SK-N-SH treated with all-trans-retinoic acid at 6 μM for 48 hours (cell line): ENCODE measurements around the gene DOK6.
A peak's percentile ranks its signal among the peaks of the same experiment; 100 is the strongest.

Source experiments
- ATAC-seq: fragments of 200-7000 bp; cut with Tn5 transposase; 3 replicates; pipeline ENCODE4 v1.9.1; 2020; ENCODE audit warnings: mild to moderate bottlenecking, moderate library complexity
- ARNTL ChIP-seq: fragments of 450-650 bp; formaldehyde crosslinking; IDR thresholded peaks from 2 replicates; pipeline ENCODE4 v1.5.0; 2020; ENCODE audit warnings: low read depth, mild to moderate bottlenecking, moderate library complexity, borderline replicate concordance
- BACH2 ChIP-seq: fragments of 250-450 bp; sonication (Bioruptor Pico); IDR thresholded peaks from 2 replicates; pipeline ENCODE4 v1.9.0; 2021; ENCODE audit warnings: mild to moderate bottlenecking, borderline replicate concordance
- CSDC2 ChIP-seq: fragments of 250-450 bp; sonication (Bioruptor Pico); IDR thresholded peaks from 2 replicates; pipeline ENCODE4 v1.5.0; 2020; ENCODE audit warnings: mild to moderate bottlenecking, moderate library complexity
- ESRRG ChIP-seq: fragments of 250-450 bp; sonication (Bioruptor Pico); IDR thresholded peaks from 2 replicates; pipeline ENCODE4 v1.6.1; 2021; ENCODE audit warnings: mild to moderate bottlenecking
- ISL1 ChIP-seq: fragments of 250-450 bp; sonication (Bioruptor Pico); IDR thresholded peaks from 2 replicates; pipeline ENCODE4 v2.1.2; 2022; ENCODE audit warnings: mild to moderate bottlenecking, moderate library complexity
- OSR1 ChIP-seq: fragments of 250-450 bp; sonication (Bioruptor Pico); IDR thresholded peaks from 2 replicates; pipeline ENCODE4 v1.8.0; 2022; ENCODE audit warnings: moderate library complexity, mild to moderate bottlenecking, inconsistent platforms
- PPARA ChIP-seq: fragments of 250-450 bp; sonication (Bioruptor Pico); IDR thresholded peaks from 2 replicates; pipeline ENCODE4 v1.5.0; 2020; ENCODE audit warnings: mild to moderate bottlenecking, borderline replicate concordance
- RARB ChIP-seq: fragments of 250-450 bp; sonication (Bioruptor Pico); IDR thresholded peaks from 2 replicates; pipeline ENCODE4 v1.8.0; 2021; ENCODE audit warnings: mild to moderate bottlenecking, moderate library complexity
- SNAI2 ChIP-seq: fragments of 250-450 bp; sonication (Bioruptor Pico); IDR thresholded peaks from 2 replicates; pipeline ENCODE4 v1.5.0; 2020; ENCODE audit warnings: mild to moderate bottlenecking, moderate library complexity
- TCF4 ChIP-seq: fragments of 250-450 bp; sonication (Bioruptor Pico); IDR thresholded peaks from 2 replicates; pipeline ENCODE4 v1.8.0; 2021; ENCODE audit warnings: mild to moderate bottlenecking, moderate library complexity, borderline replicate concordance
- ZC3H10 ChIP-seq: fragments of 250-450 bp; sonication (Bioruptor Pico); IDR thresholded peaks from 2 replicates; pipeline ENCODE4 v1.5.1; 2021; ENCODE audit warnings: mild to moderate bottlenecking, moderate library complexity
- ZFP3 ChIP-seq: fragments of 250-450 bp; sonication (Bioruptor Pico); IDR thresholded peaks from 2 replicates; pipeline ENCODE4 v1.5.0; 2020; ENCODE audit warnings: mild to moderate bottlenecking, moderate library complexity
- ZFP30 ChIP-seq: fragments of 450-650 bp; formaldehyde crosslinking; IDR thresholded peaks from 2 replicates; pipeline ENCODE4 v1.5.0; 2022; ENCODE audit warnings: mild to moderate bottlenecking, moderate library complexity
- ZNF565 ChIP-seq: fragments of 450-650 bp; formaldehyde crosslinking; conservative IDR thresholded peaks from 2 replicates; pipeline ENCODE4 v1.5.0; 2020; ENCODE audit warnings: low read depth, mild to moderate bottlenecking, moderate library complexity
- ZNF70 ChIP-seq: fragments of 450-650 bp; formaldehyde crosslinking; IDR thresholded peaks from 2 replicates; pipeline ENCODE4 v1.5.0; 2020; ENCODE audit warnings: mild to moderate bottlenecking, moderate library complexity
- ZNF8 ChIP-seq: fragments of 450-650 bp; formaldehyde crosslinking; IDR thresholded peaks from 2 replicates; pipeline ENCODE4 v1.5.0; 2020; ENCODE audit warnings: mild to moderate bottlenecking, moderate library complexity
- TF ChIP-seq, protein P1 (sequence below): fragments of 250-450 bp; sonication (Bioruptor Pico); IDR thresholded peaks from 2 replicates; pipeline ENCODE4 v1.5.1; 2020; ENCODE audit warnings: low read depth, mild to moderate bottlenecking, moderate library complexity
- TF ChIP-seq, protein P2 (sequence below): fragments of 250-450 bp; sonication (Bioruptor Pico); IDR thresholded peaks from 2 replicates; pipeline ENCODE4 v1.8.0; 2021; ENCODE audit warnings: low read depth, mild to moderate bottlenecking, moderate library complexity, borderline replicate concordance
- TF ChIP-seq, protein P3 (sequence below): fragments of 250-450 bp; sonication (Bioruptor Pico); IDR thresholded peaks from 2 replicates; pipeline ENCODE4 v1.5.0; 2020; ENCODE audit warnings: mild to moderate bottlenecking, moderate library complexity

The DOK6 gene

DNA sequence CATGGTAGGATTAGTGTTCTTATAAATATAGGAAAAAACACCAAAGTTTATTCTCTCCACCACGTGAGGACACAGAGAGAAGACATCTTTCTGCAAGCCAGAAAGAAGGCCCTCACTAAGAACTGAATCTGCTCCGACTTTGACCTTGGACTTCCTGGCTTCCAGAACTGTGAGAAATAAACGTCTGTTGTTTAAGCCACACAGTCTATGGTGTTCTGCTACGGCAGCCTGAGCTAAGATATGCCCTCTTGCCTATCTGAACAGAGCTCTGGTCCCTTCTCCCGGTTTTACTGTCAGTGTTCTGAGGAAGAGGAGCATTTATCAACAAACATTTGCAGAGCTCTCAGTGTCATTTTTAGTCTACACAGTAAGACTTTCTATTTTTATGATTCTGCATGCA, 131.3 kb downstream of the DOK6 start (continued):
- TF ChIP-seq, protein P1, sequence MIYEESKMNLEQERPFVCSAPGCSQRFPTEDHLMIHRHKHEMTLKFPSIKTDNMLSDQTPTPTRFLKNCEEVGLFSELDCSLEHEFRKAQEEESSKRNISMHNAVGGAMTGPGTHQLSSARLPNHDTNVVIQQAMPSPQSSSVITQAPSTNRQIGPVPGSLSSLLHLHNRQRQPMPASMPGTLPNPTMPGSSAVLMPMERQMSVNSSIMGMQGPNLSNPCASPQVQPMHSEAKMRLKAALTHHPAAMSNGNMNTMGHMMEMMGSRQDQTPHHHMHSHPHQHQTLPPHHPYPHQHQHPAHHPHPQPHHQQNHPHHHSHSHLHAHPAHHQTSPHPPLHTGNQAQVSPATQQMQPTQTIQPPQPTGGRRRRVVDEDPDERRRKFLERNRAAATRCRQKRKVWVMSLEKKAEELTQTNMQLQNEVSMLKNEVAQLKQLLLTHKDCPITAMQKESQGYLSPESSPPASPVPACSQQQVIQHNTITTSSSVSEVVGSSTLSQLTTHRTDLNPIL (CRISPR knock-in tag): no peak

DNA sequence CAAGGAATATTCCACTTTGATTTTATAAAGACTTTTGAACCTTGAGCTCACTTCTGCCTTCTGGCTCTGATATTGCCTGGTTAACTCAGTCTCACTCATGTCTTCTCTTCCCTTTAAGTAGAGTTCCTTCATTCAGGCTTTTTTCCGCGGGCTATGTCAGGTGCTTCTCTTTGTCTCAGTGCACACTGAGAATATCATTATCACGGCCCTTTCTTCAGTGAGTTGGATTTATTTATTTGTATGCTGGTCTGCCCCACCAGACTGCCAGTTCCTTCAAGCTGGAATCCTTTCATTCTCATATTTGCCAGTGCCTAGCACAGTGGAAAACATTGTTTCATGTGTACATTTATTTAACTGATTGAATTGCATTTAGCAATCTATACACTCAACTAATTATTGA, 136.5 kb downstream of the DOK6 start:
- ATAC-seq: no peak
- TF ChIP-seq SNAI2 (CRISPR knock-in tag): no peak
- no peak for TF ChIP-seq ISL1
- TF ChIP-seq ZNF565: no peak
- TF ChIP-seq ARNTL (CRISPR knock-in tag): no peak
- TF ChIP-seq, protein P2, sequence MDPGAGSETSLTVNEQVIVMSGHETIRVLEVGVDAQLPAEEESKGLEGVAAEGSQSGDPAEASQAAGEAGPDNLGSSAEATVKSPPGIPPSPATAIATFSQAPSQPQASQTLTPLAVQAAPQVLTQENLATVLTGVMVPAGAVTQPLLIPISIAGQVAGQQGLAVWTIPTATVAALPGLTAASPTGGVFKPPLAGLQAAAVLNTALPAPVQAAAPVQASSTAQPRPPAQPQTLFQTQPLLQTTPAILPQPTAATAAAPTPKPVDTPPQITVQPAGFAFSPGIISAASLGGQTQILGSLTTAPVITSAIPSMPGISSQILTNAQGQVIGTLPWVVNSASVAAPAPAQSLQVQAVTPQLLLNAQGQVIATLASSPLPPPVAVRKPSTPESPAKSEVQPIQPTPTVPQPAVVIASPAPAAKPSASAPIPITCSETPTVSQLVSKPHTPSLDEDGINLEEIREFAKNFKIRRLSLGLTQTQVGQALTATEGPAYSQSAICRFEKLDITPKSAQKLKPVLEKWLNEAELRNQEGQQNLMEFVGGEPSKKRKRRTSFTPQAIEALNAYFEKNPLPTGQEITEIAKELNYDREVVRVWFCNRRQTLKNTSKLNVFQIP: no peak

DNA sequence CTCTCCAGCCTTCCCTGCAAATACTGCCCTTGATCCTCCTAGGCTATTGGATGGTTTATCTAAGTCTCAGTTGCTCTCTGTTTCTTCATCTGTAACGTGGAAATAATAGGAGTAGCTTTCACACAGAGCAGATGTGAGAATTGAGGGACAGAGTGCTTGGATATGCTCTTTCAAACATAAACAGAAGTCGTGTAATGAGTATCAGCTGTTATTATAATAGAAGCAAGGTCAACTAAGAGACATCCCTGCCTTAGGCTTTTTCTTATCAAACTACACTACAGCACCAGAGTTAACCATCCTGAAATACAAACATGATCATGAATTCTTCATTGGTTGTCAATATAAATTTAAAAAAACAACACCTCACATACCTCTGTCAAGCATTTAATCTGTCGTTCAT, 138.2 kb downstream of the DOK6 start:
- peak; percentile 59; the same call in 1 of the 3 replicates for ATAC-seq
- no peak for TF ChIP-seq BACH2 (CRISPR knock-in tag)
- no peak for TF ChIP-seq OSR1
- no peak for TF ChIP-seq RARB (CRISPR knock-in tag)
- TF ChIP-seq TCF4 (CRISPR knock-in tag): peak; percentile 76
- TF ChIP-seq PPARA: no peak
- TF ChIP-seq ZFP30 (CRISPR knock-in tag): no peak
- no peak for TF ChIP-seq SNAI2 (CRISPR knock-in tag)
- TF ChIP-seq ZC3H10 (CRISPR knock-in tag): no peak
- TF ChIP-seq, protein P3, sequence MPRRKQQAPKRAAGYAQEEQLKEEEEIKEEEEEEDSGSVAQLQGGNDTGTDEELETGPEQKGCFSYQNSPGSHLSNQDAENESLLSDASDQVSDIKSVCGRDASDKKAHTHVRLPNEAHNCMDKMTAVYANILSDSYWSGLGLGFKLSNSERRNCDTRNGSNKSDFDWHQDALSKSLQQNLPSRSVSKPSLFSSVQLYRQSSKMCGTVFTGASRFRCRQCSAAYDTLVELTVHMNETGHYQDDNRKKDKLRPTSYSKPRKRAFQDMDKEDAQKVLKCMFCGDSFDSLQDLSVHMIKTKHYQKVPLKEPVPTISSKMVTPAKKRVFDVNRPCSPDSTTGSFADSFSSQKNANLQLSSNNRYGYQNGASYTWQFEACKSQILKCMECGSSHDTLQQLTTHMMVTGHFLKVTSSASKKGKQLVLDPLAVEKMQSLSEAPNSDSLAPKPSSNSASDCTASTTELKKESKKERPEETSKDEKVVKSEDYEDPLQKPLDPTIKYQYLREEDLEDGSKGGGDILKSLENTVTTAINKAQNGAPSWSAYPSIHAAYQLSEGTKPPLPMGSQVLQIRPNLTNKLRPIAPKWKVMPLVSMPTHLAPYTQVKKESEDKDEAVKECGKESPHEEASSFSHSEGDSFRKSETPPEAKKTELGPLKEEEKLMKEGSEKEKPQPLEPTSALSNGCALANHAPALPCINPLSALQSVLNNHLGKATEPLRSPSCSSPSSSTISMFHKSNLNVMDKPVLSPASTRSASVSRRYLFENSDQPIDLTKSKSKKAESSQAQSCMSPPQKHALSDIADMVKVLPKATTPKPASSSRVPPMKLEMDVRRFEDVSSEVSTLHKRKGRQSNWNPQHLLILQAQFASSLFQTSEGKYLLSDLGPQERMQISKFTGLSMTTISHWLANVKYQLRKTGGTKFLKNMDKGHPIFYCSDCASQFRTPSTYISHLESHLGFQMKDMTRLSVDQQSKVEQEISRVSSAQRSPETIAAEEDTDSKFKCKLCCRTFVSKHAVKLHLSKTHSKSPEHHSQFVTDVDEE (CRISPR knock-in tag): peak; percentile 62; the same call in 1 of the 2 replicates
- TF ChIP-seq, all 23 proteins: peak for 2

DNA sequence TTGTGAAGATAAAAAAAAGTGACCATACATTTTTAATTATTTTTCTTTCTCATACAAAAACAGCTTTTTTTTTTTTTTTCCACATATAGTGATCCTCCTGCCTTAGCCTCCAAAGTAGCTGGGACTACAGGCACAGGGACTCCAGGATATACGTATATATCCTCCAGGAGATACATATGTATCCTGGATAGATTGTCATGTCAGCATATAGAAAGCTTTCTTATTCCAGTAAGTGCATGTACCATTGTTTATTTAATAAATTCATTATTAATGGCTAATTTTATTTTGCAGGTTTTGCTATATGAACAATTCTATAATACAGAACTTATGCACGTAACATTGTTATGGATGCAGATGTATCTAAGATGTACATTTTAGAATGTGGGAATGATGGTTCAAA, 138.7 kb downstream of the DOK6 start:
- no peak for ATAC-seq
- TF ChIP-seq ESRRG (CRISPR knock-in tag) (no peak), ZC3H10 (CRISPR knock-in tag) (no peak), ZFP30 (CRISPR knock-in tag) (no peak), TCF4 (CRISPR knock-in tag) (no peak), CSDC2 (CRISPR knock-in tag) (no peak), ZNF70 (CRISPR knock-in tag) (no peak), ZNF8 (CRISPR knock-in tag) (no peak), ZFP3 (no peak), OSR1 (no peak), BACH2 (CRISPR knock-in tag) (no peak), ZNF565 (no peak)
- TF ChIP-seq, protein P3 (CRISPR knock-in tag): no peak
- TF ChIP-seq, protein P1 (CRISPR knock-in tag): no peak
- TF ChIP-seq, all 23 proteins: peak for 0
